HG03354 (cell line): ENCODE data around the gene MELK.
"Not testable (repeated sequence)": the region's sequence is repeated elsewhere in the genome, so short reads cannot be mapped to it uniquely, and the experiment has no call there.

Experiments used
- ATAC-seq: cut with Tn5 transposase; IDR thresholded peaks from one replicate; pipeline ENCODE4 v1.9.1; 2021; ENCODE audit warnings: mild to moderate bottlenecking; ENCODE audit not compliant: unreplicated experiment, poor library complexity, severe bottlenecking

Gene MELK

DNA sequence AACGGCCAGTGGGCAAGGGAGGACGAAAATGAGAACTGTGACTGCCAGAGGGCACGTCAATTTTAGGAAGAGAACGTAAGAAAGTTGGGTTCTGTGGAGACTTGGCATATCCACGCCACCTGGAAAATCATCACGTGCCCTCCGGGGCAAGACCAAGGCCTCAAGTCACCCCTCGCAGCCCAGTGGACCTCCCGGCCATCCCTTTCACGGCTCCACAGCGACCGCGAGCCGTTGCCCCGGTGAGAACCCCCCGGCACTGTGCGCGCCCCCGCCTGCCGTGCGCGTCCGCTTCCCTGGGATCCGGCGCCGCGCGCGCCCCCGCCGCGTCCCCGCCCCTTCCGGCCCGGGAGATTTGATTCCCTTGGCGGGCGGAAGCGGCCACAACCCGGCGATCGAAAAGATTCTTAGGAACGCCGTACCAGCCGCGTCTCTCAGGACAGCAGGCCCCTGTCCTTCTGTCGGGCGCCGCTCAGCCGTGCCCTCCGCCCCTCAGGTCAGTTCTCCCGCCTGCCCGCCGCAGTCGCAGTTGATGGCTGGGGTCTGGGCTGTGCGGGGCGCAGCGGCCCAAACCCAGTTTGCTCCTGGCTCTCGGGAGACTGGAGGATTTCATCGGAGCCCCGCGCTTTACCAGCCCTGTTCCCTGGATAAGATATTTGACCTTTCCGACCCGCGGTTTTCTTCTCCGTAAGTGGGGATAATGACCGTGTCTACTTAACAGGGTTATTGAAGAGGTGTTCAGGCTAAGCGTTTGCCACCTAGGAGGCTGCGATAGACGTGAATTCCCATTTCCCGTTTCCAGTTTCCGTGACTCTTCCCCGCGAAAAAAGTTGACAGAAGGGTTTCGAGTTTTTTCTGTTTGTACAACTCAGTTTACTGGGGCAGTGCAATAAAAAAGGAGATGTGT lies at the start of gene MELK:
TSS of gene MELK (plus strand) at position 381 of the 904 bp plus-strand sequence. CDS start 8,787 bp downstream, outside the sequence.
- ATAC-seq: peak; percentile 85

DNA sequence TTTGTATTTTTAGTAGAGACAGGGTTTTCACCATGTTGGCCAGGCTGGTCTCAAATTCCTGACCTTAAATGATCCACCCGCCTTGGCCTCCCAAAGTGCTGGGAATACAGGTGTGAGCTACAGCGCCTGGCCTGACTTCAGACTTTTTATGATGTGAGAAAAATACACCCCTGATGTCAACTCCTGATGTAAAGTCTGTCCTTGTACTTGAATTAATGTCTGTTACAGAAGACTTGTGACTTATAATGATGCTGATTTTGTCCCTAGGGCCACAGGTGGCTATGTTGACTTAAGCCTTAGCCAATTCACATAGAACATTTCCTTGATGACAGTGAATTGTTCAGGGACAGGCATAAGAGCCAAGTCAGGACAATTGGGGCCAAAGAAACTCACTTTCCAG lies 42.5 kb upstream of the MELK start:
- no peak for ATAC-seq

- ATAC-seq: no peak
Measured at GRCh38 chr9:36532353-36532752, 40.3 kb upstream of the MELK start.

- ATAC-seq: not testable (repeated sequence)
Measured at GRCh38 chr9:36533726-36534125, 39.0 kb upstream of the MELK start.

GRCh38 chr9:36535107-36535506 lies 37.6 kb upstream of the MELK start:
- no peak for ATAC-seq

GRCh38 chr9:36537861-36538260 lies 34.8 kb upstream of the MELK start:
- ATAC-seq: no peak

DNA sequence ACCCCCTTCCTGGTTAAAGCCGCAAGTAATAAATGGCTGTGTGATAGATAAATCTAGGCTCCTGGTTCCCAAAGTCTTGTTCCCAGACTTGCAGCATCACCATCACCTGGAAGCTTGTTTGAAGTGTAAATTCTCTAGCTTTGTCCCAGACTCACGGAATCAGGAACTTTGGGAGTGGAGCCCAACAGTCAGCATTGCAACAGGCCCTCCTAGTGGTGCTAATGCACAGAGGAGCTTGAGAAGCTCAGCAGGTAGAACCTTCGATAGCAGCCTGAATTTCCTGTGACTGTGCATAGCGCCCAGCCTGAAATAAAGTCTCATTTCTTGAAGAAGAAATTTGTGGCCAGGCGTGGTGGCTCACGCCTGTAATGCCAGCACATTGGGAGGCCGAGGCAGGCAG lies 30.3 kb upstream of the MELK start:
- ATAC-seq: no peak

DNA sequence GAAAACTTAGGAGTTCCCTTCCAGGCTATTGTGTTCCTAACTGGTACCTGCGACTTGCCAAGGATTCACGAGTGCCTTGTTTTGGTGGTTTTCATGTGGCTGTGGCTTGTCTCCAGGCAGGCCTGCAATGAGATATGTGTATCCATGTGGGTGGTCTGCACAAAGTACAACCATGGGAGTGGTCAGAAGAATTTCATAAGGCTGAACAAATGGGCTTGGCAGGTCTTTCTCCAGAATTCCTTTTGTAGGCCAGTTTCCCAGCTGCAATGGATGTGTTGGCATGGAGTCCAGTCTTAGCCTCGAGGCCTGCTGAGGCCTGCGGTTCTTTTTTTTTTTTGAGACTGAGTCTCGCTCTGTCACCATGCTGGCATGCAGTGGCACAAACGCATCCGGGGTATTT lies 28.8 kb upstream of the MELK start:
- ATAC-seq: no peak

- no peak for ATAC-seq
Measured at GRCh38 chr9:36547598-36547997, 25.1 kb upstream of the MELK start.

GRCh38 chr9:36548454-36548853 lies 24.2 kb upstream of the MELK start:
- ATAC-seq: no peak

GRCh38 chr9:36550135-36550534 lies 22.6 kb upstream of the MELK start:
- ATAC-seq: no peak

GRCh38 chr9:36550631-36551098 lies 22.0 kb upstream of the MELK start:
- peak; percentile 63 for ATAC-seq

GRCh38 chr9:36551129-36551528 lies 21.6 kb upstream of the MELK start:
- ATAC-seq: no peak

DNA sequence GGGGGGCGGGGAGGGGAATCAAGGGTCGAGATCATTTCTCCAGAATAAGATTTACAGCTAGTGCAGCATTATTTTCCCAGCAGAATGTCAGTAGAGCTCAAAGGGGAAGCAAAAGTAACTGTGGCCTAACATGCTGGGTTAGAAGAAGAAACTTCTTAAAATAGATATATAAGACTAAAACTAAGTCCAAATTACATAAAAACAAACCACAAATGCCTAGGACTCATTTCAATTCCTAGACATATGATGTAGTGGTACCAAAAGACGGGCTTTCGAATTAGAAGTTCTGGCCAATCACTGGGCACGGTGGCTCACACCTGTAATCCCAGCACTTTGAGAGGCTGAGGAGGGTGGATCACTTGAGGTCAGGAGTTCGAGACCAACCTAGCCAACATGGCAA lies 20.8 kb upstream of the MELK start:
- ATAC-seq: no peak

- ATAC-seq: no peak
Measured at GRCh38 chr9:36559036-36559695, 13.5 kb upstream of the MELK start.

GRCh38 chr9:36560771-36561170 lies 11.9 kb upstream of the MELK start:
- no peak for ATAC-seq

- not testable (repeated sequence) for ATAC-seq
Measured at GRCh38 chr9:36562801-36563200, 9.9 kb upstream of the MELK start.

DNA sequence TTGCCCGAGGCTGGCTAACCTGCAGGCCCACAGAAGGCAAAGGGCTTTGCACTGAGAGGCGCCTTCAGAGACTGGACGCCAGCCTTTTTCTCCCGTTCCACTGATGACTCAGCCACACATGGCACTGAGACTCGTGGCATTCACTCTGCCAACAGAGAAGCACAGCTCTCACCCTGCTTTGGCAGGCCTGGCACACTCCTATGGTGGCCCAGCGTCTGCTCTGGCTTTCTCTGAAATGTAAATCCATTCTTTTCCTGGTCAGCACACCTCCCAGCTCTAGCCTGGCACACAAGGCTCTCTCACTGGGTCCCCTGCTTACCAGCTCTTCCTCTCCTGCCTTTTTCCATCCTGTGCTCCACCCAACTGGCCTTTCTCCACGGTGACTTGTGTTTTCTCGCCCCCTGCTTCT lies 5.9 kb upstream of the MELK start:
- ATAC-seq: no peak

GRCh38 chr9:36568681-36569080 lies 4.0 kb upstream of the MELK start:
- ATAC-seq: not testable (repeated sequence)

GRCh38 chr9:36571333-36571732 lies 1.4 kb upstream of the MELK start:
- ATAC-seq: no peak

GRCh38 chr9:36574045-36574444 lies 1.4 kb downstream of the MELK start:
- ATAC-seq: not testable (repeated sequence)
